RWPE2 (cell line): ENCODE measurements around the gene EXOSC2.

Source experiments
- ATAC-seq: fragments of 200-7000 bp; cut with Tn5 transposase; 3 replicates; pipeline ENCODE4 v1.9.1; 2021; ENCODE audit warnings: low read depth
- DNase-seq: peaks from one replicate; pipeline ENCODE4 v3.0.0-alpha.2; 2020; ENCODE audit warnings: low spot score
- H3K27ac ChIP-seq: fragments of 450-650 bp; 2 replicates; pipeline ENCODE4 v1.5.1; 2017; ENCODE audit warnings: mild to moderate bottlenecking; ENCODE audit not compliant: poor library complexity, severe bottlenecking
- H3K27me3 ChIP-seq: fragments of 250-450 bp; sonication (Bioruptor Pico); 2 replicates; pipeline ENCODE4 v1.5.1; 2021; ENCODE audit warnings: mild to moderate bottlenecking, moderate library complexity; ENCODE audit not compliant: insufficient read depth, poor library complexity, severe bottlenecking
- H3K36me3 ChIP-seq: fragments of 250-450 bp; sonication (Bioruptor Pico); 2 replicates; pipeline ENCODE4 v1.5.1; 2020; ENCODE audit warnings: low read depth, mild to moderate bottlenecking, moderate library complexity
- H3K4me1 ChIP-seq: fragments of 250-450 bp; sonication (Bioruptor Pico); 2 replicates; pipeline ENCODE4 v1.5.1; 2021; ENCODE audit warnings: mild to moderate bottlenecking, moderate library complexity; ENCODE audit not compliant: insufficient read depth, poor library complexity, severe bottlenecking
- H3K4me3 ChIP-seq: fragments of 250-450 bp; sonication (Bioruptor Pico); 2 replicates; pipeline ENCODE4 v1.5.1; 2021; ENCODE audit warnings: mild to moderate bottlenecking, moderate library complexity; ENCODE audit not compliant: severe bottlenecking
- H3K9me3 ChIP-seq: fragments of 250-450 bp; sonication (Bioruptor Pico); 2 replicates; pipeline ENCODE4 v1.5.1; 2021; ENCODE audit warnings: mild to moderate bottlenecking, moderate library complexity; ENCODE audit not compliant: severe bottlenecking
- TF ChIP-seq, protein P1 (sequence below): fragments of 450-650 bp; IDR thresholded peaks from one replicate; pipeline ENCODE4 v1.5.1; 2017; ENCODE audit warnings: mild to moderate bottlenecking, moderate library complexity; ENCODE audit not compliant: poor library complexity, severe bottlenecking

The EXOSC2 gene

DNA sequence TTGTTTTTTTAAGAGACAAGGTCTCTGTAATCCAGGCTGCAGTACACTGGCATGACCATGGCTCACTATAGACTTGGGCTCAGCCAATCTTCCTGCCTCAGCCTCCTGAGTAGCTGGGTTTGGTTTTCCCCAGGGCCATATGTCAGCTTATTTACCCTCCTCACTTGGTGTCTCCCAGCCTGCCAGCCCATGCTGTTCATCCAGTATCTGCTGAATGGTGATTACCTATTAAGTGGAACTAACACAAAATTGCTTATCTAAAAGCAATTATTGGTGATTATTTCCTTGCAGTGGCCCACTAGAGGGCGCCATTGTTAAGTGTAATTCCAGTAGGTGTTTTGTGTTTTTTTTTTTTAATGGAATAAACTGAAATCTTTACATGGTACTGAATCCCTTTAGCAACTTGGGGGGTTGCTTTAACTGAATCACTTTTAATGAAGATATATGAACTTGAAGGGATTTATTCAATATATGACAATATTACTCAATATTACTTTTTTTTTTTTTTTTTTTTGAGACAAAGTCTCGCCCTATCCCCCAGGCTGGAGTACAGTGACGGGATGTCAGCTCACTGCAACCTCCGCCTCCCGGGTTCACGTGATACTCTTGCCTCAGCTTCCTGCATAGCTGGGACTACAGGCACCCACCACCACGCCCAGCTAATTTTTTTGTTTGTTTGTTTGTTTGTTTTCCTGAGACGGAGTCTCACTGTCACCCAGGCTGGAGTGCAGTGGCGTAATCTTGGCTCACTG, 13.8 kb downstream of the EXOSC2 start:
- TF ChIP-seq, protein P1, sequence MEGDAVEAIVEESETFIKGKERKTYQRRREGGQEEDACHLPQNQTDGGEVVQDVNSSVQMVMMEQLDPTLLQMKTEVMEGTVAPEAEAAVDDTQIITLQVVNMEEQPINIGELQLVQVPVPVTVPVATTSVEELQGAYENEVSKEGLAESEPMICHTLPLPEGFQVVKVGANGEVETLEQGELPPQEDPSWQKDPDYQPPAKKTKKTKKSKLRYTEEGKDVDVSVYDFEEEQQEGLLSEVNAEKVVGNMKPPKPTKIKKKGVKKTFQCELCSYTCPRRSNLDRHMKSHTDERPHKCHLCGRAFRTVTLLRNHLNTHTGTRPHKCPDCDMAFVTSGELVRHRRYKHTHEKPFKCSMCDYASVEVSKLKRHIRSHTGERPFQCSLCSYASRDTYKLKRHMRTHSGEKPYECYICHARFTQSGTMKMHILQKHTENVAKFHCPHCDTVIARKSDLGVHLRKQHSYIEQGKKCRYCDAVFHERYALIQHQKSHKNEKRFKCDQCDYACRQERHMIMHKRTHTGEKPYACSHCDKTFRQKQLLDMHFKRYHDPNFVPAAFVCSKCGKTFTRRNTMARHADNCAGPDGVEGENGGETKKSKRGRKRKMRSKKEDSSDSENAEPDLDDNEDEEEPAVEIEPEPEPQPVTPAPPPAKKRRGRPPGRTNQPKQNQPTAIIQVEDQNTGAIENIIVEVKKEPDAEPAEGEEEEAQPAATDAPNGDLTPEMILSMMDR, result peak; percentile 88
- H3K27me3 ChIP-seq, result no peaks in the 10 kb centered on the region
- no peaks in the 10 kb centered on the region for H3K9me3 ChIP-seq
- no peak overlapping the region for H3K27ac ChIP-seq
- no peak overlapping the region for H3K4me3 ChIP-seq
- H3K36me3 ChIP-seq, result peaks cover 31% of the 10 kb centered on the region
- no peak for DNase-seq
- ATAC-seq, result peak; percentile 69
- peaks cover 2% of the 10 kb centered on the region for H3K4me1 ChIP-seq

DNA sequence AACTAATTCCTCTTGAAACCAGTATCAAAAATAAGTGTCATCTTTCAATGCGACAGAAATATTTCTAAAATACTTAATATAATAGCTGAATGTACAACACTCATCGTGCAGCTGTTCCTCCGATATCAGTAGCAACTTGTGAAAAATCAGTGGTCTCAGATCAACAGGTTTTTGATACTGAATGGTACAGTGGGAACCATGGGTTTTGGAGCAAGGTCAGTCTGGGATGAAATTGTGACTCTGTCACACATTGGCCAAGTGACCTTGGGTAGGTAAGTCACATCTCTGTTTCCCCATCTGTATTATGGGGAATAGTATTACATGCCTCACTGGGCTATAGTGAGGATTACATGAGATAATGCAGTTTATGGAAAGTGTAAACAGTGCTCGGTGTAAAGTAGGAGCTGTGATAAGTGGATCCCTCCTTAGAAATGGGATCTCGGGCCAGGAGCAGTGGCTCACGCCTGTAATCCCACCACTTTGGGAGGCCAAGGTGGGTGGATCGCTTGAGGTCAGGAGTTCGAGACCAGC, 17.3 kb downstream of the EXOSC2 start:
- TF ChIP-seq, protein P1, result no peak
- no peak for DNase-seq
- Histone ChIP-seq H3K36me3 (0 out of 2 replicates have a peak, but pooled peaks cover 3% of the 10 kb centered on the region), H3K4me3 (no peak overlapping the region), H3K27ac (no peak overlapping the region), H3K9me3 (no peaks in the 10 kb centered on the region), H3K4me1 (peaks cover 2% of the 10 kb centered on the region), H3K27me3 (no peaks in the 10 kb centered on the region)
- no peak for ATAC-seq

DNA sequence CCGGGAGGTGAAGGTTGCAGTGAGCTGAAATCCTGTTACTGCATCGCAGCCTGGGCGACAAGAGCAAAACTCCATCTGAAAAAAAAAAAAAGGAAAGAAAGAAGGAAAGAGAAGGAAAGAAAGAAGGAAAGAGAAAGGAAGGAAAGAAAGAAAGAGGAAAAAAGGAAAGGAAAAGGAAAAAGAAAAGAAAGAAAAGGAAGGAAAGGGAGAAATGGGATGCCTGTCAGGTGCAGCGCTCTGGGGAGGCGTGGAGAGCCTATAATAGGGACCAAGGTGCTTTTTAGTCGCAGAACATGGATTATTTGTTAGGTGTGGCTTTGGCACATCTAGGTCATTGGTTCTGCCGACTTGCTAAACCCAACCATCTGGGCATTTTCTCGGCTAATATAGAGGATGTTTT, 17.9 kb downstream of the EXOSC2 start:
- no peaks in the 10 kb centered on the region for H3K9me3 ChIP-seq
- no peaks in the 10 kb centered on the region for H3K27me3 ChIP-seq
- no peaks in the 10 kb centered on the region for H3K36me3 ChIP-seq
- TF ChIP-seq, protein P1, result no peak
- no peak overlapping the region for H3K4me3 ChIP-seq
- ATAC-seq, result no peak
- no peak overlapping the region for H3K27ac ChIP-seq
- no peak for DNase-seq
- H3K4me1 ChIP-seq, result peaks cover 6% of the 10 kb centered on the region

DNA sequence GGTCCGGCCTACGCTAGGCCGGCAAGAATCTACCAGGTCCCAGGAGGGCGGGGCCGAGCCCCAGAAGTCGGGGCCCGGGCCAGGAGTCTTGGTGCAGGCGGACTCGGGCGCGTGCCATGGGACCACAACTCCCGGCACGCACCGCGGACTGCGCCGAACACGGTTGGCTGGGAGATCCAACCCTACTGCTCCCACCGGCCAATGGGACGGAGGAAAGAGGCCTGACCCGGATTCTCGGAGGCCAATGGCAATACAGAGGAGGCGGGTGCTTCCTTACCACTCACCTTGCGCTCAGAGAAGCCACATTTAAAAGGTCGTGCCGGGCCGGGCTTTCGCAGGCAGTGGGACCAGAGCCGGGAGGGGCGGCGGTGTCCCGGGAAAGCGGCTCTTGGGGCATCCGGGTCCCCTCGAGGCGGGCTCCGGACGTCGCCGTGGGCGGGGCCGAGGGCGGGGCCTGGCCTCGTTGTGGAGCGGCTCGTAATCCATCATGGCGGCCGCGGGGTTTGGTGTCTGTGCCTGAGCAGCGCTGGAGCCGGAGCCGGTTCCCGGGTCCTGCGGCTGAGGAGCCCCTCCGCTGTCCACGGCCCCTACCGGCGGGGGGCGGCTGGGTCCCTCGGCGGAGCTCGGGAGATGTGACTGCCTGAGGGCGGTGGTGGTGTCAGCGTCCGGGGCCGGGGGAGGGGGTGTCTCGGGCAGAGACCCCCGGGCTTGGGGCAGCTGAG, 19.1 kb downstream of the EXOSC2 start:
- Histone ChIP-seq H3K27ac (peak overlapping the region; percentile 77), H3K9me3 (no peaks in the 10 kb centered on the region), H3K36me3 (no peaks in the 10 kb centered on the region), H3K4me3 (peak overlapping the region; percentile 89), H3K27me3 (no peaks in the 10 kb centered on the region), H3K4me1 (peaks cover 6% of the 10 kb centered on the region)
- ATAC-seq (peak; percentile 96), DNase-seq (peak; percentile 99)
- TF ChIP-seq, protein P1, result no peak
